HG03135 (cell line): ENCODE results near the gene UBE4B.
A peak's percentile ranks its signal among the peaks of the same experiment; 100 is the strongest.

Source experiments
- ATAC-seq: cut with Tn5 transposase; IDR thresholded peaks from one replicate; pipeline ENCODE4 v1.9.1; 2021; ENCODE audit warnings: mild to moderate bottlenecking, moderate library complexity; ENCODE audit not compliant: unreplicated experiment

UBE4B gene

DNA sequence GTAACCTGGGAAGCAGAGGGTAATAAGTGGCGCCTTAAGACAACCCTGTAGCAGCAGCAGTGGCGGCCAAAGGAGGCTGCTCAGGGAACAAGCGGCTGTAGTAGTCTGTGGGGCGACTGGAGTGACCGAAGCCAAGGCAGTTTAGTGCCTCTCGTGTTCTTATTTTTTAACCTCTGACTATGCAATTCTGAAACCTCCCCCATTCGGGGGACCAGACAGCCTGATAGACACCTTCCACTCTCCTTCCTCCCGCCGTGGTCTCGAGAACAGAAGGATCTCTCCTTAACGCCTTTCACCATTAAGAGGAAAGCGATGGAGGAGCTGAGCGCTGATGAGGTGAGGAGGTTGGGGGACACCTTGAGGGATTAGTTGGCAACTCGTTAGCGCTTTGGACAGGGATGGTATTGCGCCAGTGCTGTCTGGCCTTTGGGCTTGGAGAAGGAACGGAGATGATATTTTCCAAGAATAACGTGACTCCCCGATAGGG is 644 bp downstream of the UBE4B start:
- ATAC-seq: peak; percentile 29

DNA sequence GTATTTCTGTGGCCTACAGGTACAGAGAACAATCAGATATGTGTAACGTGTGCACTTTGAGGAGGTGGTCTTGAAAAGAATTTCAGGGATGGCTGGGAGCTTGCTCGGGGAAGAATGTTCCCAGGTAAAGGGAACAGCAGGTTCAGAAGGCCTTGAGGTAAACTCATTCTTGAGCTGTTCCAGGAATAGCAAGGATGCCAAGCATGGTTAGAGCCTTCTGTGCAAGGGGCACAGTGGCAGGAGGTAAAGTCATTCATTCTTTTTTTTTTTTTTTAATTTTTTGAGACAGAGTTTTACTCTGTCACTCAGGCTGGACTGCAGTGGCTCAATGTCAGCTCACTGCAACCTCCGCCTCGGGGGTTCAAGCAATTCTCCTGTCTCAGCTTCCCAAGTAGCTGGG is 10.0 kb downstream of the UBE4B start:
- no peak for ATAC-seq

DNA sequence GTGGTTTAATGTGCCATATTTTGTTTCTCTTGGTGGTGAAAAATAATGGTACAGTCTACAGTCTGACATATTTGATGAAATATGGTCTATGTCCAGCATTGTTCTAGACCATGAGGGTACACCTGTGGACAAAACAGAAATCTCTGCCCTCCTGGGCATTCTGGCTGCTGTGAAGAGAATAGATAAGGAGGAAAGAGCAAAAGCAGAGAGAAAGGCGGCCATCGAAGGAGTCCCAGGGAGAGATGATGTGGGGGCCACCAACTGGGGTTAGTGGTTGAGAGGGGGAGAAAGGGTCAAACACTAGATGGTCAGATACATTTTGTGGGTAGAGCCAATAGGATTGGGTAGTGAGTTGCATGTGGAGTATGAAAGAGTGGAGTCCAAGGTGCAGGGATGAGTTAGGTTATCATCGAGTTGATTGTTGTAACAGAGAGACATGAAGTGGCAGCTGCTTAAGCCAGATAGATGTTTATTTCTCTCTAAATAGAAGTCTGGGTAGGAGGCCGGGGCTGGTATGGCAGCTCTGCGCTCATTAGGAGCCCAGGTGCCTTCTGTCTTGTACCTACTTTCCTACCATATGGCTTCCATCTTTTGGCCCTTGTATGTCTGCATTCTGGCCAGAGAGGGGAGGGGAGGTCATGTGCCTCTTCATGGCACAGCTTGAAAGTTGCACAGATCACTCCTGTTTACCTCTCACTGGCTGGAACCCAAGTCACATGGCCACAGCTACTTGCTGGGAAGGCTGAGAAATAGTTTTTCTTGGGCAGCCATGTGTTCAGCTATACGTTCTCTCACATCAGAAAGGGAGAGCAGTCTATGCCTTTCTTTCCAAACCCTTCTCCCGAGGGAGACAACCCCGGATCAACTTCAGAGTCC is 13.0 kb downstream of the UBE4B start:
- ATAC-seq: no peak

DNA sequence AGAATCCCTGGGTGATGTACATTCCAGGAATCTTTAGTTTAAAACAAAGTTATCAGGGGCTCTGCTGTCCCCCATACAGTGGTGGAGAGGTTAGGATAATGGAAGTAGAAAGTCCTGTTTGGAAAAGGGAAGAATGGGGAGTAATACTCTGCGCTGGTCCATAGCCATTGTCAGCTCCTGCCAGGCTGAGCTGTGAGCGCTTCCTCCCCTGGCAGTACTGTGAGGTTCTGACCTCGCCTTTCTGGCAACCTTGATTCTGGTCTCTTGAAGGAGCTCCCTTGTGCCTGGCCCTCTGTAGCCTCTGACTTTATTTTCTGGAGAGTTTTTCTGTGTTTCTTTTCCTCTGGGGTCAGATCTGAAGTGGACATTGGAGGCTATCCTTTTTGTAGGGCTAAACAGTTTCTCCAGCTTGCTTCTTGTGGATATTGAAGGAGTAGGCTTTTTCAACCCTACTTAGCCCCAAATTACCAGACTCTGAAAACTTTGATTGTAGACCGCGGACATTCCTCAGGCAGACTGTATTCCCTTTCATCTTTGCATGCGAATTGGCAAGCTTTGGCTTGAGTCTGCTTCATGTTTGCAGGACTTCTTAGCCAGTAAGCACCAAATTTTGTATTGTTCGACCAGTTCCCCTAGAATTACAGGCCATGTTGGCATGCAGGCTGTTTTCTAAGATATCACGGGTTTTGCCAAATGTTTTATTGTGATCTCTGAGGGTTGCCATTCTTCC is 13.8 kb downstream of the UBE4B start:
- ATAC-seq: no peak

DNA sequence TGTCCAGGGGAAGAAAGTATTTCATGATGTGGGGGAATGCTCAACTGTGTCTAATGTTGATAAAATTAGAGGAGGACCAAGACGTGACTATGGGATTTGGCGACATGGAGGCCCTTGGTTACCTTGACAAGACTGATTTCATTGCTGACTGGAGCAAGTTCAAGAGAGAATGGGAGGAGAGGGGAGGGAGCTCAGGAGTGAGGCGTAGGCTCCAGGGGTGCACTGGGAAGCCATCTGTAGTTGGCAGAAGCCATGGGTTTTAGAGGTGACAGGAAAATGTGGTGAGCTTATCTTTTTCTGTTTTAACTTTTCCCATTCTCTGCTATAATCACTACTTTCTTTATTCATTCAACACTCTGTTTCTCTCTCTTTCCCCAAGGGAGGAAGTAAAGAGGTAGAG is 15.8 kb downstream of the UBE4B start:
- ATAC-seq: no peak

DNA sequence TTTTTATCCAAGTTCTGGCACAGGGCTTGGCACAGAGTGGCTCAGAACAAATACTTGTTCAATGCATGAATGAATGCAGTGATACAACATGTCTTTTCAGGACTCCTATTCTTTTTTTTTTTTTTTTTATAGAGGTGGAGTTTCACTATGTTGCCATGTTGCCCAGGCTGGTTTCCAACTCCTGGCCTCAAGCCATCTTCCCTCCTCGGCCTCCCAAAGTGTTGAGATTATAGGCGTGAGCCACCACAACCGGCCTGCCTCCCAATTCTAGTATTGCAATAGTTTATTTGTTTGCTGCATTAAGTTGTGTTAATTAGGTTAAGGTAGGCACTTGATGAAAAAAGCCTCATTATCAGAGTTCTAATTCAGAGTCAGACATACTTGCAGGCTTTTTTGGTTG is 17.9 kb downstream of the UBE4B start:
- no peak for ATAC-seq

DNA sequence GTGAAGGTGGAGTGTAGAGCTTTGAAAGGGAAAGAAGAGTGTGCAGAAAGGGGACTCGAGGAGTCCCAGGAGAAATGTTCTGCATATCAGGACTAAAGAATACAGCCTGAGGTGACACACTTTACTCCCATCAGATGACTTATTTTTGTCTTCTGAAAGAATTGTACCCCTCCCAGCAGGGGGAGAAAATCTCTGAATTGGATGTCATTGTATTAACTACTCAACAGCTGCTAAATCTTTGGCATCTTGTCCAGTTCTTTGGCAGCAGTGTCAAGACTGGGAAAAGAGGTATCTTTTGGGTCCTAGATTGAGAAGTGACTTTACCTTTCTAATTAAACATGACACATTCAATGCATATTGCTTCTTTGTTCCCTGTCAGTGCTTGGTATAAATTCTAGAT is 18.9 kb downstream of the UBE4B start:
- ATAC-seq: no peak

DNA sequence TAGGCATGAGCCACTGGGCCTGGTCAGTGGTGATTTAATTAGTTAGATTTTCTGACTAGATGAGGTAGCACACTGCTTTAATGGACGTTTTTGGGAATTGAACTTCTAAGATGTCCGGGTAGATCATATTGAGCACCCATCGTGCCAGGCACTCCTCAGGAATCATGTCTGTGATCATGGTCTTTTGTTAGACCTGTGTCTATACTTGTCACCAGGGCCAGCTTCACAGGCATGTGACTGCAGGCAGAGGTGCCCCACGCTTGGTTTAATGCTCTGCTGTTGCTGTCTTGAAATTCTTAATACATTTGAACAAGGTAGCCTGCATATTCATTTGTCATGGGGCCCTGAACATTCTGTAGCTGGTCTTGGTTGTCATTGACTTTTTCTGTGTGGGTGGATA is 19.6 kb downstream of the UBE4B start:
- ATAC-seq: no peak

DNA sequence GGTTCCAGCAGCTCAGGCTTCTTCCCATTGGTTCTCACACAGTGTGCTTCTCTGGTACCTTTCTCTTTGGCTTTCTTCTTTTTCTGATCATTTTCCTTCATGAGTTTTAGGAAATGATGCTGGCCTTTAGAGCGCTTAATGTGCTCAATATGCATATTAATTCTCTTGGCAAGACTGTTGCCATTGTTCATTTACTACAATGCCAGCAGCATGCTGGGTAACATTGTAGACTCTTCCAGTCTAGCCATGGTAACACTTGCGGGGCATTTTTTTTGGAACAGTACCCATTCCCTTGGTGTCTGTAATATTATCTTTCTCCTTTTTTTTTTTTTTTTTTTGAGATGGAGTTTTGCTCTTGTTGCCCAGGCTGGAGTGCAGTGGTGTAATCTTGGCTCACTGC is 21.7 kb downstream of the UBE4B start:
- ATAC-seq: no peak

DNA sequence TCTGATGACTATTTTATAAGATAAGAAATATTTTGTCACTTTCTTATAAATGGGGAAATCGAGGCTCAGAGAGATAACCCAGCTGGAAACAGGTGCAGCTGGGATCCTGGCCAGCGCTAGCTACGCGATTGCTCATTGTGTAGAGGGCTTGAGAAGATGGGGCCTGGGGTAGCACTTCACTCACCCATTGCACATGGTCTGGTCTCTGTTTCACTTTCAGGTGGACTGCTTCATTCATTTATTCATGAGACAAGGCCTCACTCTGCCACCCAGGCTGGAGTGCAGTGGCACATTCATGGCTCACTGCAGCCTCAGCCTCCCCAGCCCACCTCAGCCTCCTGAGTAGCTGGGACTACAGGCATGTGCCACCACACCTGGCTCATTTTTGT is 23.8 kb downstream of the UBE4B start:
- ATAC-seq: no peak

DNA sequence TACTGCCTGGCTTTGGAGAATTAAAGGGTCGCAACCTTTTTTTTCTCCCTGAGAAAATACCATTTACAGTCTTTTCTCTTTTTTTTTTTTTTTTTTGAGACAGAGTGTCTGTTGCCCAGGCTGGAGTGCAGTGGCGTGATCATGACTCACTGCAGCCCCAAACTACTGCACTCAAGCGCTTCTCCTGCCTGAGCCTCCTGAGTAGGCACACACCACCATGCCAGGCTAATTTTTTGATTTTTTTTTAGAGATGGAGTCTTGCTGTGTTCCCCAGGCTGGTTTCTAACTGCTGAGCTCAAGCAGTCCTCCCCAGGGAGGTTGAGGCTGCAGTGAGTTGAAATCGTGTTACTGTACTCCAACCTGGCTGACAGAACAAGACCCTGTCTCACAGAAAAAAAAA is 24.6 kb downstream of the UBE4B start:
- ATAC-seq: no peak

DNA sequence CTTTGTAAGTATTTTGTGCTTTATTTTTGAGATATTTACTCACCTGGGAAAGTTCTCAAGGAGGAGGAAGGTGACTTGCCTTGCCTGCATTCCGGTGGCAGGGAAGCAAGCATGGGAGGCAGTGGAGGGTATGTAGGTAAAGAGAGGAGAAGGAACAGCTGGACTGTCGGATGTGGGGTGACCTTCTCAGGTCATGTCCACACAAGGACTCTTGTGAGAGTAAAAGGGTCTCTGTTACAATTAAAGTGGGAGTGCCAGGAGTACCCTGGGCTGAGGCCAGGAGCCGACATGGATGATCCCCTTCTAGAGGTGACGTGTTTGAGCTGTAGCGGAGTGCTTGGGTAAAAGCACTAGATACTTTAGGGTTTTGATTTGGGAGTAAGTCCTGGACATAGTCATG is 25.0 kb downstream of the UBE4B start:
- ATAC-seq: no peak

DNA sequence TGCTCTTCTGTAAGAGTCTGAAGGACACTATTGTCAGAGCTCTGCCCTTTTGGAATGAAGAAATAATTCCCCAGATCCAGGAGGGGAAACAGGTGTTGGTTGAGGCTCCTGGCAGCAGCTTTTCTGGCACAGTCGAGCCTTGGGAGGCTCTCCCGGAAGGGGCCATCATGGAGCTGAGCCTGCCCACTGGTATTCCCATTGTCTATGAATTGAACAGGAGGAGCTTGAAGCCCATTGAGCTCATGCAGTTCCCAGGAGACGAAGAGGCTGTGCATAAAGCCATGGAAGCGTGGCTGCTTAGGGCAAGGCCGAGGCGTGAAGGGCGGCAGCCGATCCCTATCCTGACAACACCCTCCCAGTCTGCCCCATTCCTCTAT is 26.6 kb downstream of the UBE4B start:
- ATAC-seq: no peak

DNA sequence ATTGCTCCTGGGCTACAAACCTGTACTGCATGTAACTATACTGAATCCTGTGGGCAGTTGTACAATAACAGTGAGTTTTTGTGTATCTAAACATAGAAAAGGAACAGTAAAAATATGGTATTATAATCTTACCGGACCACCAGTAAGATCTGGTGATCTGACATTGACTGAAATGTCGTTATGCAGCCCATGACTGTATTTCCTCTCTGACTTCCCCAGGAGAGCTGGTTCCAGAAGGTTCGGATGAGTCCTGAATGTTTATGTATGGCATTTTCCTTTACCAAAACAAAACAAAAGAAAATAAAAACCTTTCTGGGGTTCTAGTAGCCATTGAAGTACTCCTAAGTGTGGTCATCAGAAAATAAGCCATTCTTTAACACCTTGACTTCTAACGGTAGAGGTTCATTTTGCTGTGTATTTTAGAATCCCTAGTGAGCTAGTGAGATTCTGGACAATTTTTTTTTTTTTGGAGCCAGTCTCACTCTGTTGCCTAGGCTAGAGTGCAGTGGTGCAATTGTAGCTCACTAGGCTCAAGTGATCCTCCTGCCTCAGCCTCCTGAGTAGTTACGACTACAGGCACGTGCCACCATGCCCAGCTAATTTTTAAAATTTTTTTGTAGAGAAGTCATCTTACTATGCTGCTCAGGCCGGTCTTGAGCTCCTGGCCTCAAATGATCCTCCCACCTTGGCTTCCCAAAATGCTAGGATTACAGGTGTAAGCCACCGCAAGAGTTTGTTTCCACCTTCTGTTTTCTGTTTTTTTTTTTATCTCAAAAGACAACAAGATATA is 27.7 kb downstream of the UBE4B start:
- ATAC-seq: no peak

DNA sequence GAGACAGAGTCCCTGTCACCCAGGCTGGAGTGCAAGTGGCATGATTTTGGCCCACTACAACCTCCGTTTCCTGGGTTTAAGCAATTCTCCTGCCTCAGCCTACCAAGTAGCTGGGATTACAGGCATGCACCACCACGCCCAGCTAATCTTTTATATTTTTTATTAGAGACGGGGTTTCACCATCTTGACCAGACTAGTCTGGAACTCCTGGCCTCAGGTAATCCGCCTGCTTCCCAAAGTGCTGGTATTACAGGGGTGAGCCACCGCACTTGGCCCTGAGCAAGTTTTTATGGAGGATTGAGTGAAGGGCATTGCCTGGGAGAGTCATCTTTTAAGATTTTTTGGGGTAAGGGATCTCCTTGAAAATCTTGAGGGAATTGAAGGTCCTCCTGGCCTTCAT is 28.5 kb downstream of the UBE4B start:
- no peak for ATAC-seq

DNA sequence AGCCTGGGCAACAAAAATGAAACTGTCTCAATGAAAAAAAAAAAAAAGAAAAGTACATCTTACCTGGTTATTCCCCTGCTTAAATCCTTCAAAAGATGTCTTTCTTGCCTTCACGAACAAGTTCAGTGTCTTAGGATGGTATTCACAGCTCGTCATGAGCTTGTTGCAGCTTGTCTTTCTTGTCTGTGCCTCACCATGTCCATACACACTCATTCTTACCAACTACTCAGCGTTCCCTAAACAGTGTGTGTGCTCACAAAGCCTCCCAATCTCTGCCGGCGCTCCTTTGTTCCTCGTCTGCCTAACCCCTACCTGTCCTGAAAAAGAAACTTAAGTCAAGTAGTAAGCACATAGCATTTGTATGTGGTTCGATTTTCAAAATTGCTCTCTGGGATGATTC is 31.1 kb downstream of the UBE4B start:
- no peak for ATAC-seq

DNA sequence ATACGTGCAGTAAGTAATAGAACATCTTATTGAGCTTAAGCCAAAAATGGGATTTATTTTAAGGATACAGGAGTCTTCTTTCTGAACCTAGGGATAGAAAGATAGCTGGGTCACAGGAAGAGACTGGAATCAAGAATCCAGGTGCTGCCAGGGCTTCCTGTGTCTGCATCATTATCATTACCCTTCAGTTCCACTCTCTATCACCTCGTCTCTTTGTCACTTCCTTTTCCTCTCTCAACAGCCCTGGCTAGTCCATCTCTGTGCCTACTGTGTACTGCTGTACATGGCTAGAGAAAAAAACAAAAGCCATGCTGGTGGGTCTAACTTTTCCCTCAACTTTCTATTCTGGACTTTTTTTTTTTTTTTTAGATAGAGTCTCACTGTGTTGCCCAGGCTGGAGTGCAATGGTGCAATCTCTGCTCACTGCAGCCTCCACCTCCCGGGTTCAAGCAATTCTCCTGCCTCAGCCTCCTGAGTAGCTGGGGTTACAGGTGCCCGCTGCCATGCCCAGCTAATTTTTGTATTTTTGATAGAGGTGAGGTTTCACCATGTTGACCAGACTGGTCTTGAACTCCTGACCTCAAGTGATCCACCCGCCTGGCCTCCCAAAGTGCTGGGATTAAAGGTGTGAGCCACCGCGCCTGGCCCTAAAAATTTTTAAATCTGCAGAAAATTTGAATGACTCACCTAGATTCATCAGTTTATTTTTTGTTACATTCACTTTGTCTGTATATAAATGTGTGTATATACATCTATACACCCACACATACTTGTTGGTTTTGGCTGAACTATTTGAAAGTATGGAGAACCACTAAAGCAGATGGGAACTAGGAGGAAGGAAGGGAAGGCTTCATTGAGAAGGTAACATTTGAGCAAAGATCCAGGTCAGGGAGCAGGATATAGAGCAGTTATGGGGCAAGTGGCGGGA is 31.9 kb downstream of the UBE4B start:
- ATAC-seq: no peak

DNA sequence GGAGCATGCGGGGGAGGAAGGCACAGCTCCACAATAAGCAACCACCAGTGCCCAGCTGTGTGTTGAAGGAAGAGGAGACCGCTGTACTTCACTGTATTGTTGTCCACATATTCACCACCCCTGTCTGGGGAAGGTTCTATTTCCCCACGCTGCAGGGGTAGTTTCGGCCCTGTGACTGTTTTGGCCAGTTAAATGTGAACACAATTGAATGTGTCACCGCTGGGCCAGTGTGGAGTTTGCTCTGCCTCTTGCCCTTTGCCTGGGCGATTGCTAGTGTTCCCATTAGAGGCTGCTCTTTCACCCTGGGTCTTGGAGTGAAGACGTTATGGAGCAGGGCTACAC is 32.6 kb downstream of the UBE4B start:
- ATAC-seq: no peak

DNA sequence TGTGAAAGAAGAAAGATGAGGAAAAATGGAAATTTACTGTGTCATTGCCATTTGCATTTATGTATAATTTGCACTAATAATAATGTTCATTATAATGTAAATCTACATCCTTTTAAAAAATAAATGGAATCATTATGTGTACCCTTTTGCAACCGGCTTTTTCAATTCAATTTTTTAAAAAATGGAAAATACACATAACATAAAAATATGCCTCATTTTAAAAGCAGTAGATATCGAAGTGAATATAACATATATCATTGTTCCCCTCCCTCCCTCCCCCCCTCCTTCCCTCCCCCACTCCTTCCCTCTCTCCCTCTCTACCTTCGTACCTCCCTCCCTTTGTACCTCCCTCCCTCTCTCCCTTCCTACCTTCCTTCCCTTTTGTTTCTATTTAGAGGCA is 33.0 kb downstream of the UBE4B start:
- no peak for ATAC-seq

DNA sequence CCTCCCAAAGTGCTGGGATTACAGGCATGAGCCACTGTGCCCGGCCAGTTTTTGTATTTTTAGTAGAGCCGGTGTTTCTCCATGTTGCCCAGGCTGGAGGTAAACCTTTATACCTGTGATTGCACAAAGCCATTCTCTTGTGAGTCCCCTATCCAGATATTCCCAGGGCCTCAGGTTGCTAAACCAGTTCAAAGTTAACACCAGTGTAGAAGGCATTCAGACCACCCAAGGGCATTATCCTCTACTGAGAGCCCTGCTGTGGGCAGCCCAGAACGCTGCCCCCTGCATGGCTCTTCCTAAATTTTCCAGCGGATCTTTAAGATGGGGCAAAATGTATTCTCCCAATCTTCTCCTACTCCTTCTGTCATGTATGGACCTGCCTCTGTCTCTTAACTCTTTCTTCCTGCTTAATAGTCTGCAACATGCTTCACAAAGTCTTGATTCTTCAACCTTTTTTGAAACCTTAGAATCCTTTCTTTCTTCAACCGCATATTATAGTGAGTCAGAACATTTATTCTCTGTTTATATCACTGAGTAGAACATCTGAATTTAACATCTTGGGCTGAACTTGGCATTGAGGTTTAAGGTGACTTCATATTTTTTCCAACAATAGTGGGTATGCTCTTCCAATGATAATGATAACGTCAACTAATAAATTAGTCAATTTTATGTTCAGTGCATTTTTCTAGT is 36.0 kb downstream of the UBE4B start:
- ATAC-seq: no peak
